Smooth muscle cell (in vitro differentiated cells): ENCODE data around the gene HIRIP3. TPM values are rescaled to one million over a fixed set of nuclear protein-coding genes. Genes with fewer than 3 reads are reported as not detected.
A peak's percentile ranks its signal among the peaks of the same experiment; 100 is the strongest.

Experiments used
- DNase-seq: peaks from one replicate; lab custom pipeline; 2025; ENCODE audit not compliant: unreplicated experiment; lab: John Stamatoyannopoulos, UW
- H2AFZ ChIP-seq: fragments of 200-600 bp; sonication (generic); 2 replicates; pipeline ENCODE4 v1.6.0; 2016; ENCODE audit warnings: antibody characterized with exemption, low read depth, mild to moderate bottlenecking
- H3F3A ChIP-seq: fragments of 200-600 bp; sonication (generic); 2 replicates; pipeline ENCODE4 v1.6.0; 2017; ENCODE audit warnings: antibody characterized with exemption, low read depth
- H3K27ac ChIP-seq: fragments of 200-600 bp; sonication (generic); 2 replicates; pipeline ENCODE4 v1.5.1; 2016; ENCODE audit warnings: low read depth, mild to moderate bottlenecking
- H3K27me3 ChIP-seq: fragments of 200-600 bp; sonication (generic); 2 replicates; pipeline ENCODE4 v1.6.1; 2016; ENCODE audit warnings: low read depth, mild to moderate bottlenecking
- H3K36me3 ChIP-seq: fragments of 200-600 bp; sonication (generic); 2 replicates; pipeline ENCODE4 v1.5.1; 2016; ENCODE audit warnings: low read depth
- H3K4me1 ChIP-seq: fragments of 200-600 bp; sonication (generic); 2 replicates; pipeline ENCODE4 v1.5.1; 2016; ENCODE audit warnings: low read depth
- H3K4me2 ChIP-seq: fragments of 200-600 bp; sonication (generic); 2 replicates; pipeline ENCODE4 v1.6.0; 2016; ENCODE audit warnings: mild to moderate bottlenecking
- H3K4me3 ChIP-seq: fragments of 200-600 bp; sonication (generic); 2 replicates; pipeline ENCODE4 v1.5.1; 2016; ENCODE audit warnings: mild to moderate bottlenecking
- H3K79me2 ChIP-seq: fragments of 200-600 bp; sonication (generic); 2 replicates; pipeline ENCODE4 v1.6.0; 2016; ENCODE audit warnings: low read depth, mild to moderate bottlenecking
- H3K9ac ChIP-seq: fragments of 200-600 bp; sonication (generic); 2 replicates; pipeline ENCODE4 v1.6.0; 2016; ENCODE audit warnings: low read depth
- H3K9me3 ChIP-seq: fragments of 200-600 bp; sonication (generic); replicated peaks from 2 replicates; pipeline ENCODE4 v1.5.1; 2016; ENCODE audit warnings: low read depth
- H4K20me1 ChIP-seq: fragments of 200-600 bp; sonication (generic); 2 replicates; pipeline ENCODE4 v1.6.0; 2016; ENCODE audit warnings: low read depth
- CTCF ChIP-seq: fragments of 200-600 bp; sonication (generic); IDR thresholded peaks from 2 replicates; pipeline ENCODE4 v1.5.1; 2017; ENCODE audit warnings: borderline replicate concordance, mild to moderate bottlenecking, antibody characterized with exemption; ENCODE audit not compliant: insufficient read depth, poor library complexity, severe bottlenecking
- WGBS: methylation state at CpG from one replicate; pipeline ENCODE4 v1.1.7; 2016; ENCODE audit warnings: low lambda C conversion rate; 5-methylcytosine and 5-hydroxymethylcytosine counted together
- polyA plus RNA-seq: library from polyadenylated mRNA; unstranded; fragments of >200 nt; fragmentation: Nextera tagmentation; extraction: Ambion mirVana; gene quantifications from 2 replicates; pipeline ENCODE4 v1.2.1, GENCODE V29; 2016
- total RNA-seq: library from RNA; depleted of rRNA; stranded (reverse); fragments of >200 nt; gene quantifications from 2 replicates; pipeline ENCODE4 v1.2.3, GENCODE V29; 2014

The HIRIP3 gene
- total and polyA plus RNA-seq, 2 experiments from 2014 or later = 11.3 to 13.9 TPM

- no peaks in the 10 kb centered on the region for H3F3A ChIP-seq
- H3K4me2 ChIP-seq = no peak overlapping the region
- H3K4me3 ChIP-seq = no peak overlapping the region
- no peaks in the 10 kb centered on the region for H3K36me3 ChIP-seq
- no peak for TF ChIP-seq CTCF
- H3K27ac ChIP-seq = no peak overlapping the region
- H2AFZ ChIP-seq = no peak overlapping the region
- peaks cover 3% of the 10 kb centered on the region for H3K4me1 ChIP-seq
- no peaks in the 10 kb centered on the region for H3K9me3 ChIP-seq
- no peak for DNase-seq
- 65% methylated on average over 7 of the region's 7 CpGs for WGBS
- no peaks in the 10 kb centered on the region for H3K79me2 ChIP-seq
- no peak overlapping the region for H3K9ac ChIP-seq
- H3K27me3 ChIP-seq = peaks cover 45% of the 10 kb centered on the region
- no peaks in the 10 kb centered on the region for H4K20me1 ChIP-seq
Observed at GRCh38 chr16:30033270-30033669, 37.9 kb upstream of the HIRIP3 start.

- no peaks in the 10 kb centered on the region for H4K20me1 ChIP-seq
- no peak for DNase-seq
- H3K9ac ChIP-seq = no peak overlapping the region
- H3K79me2 ChIP-seq = no peaks in the 10 kb centered on the region
- H3K4me2 ChIP-seq = no peak overlapping the region
- 35% methylated on average over 12 of the region's 12 CpGs for WGBS
- H3K27ac ChIP-seq = no peak overlapping the region
- no peaks in the 10 kb centered on the region for H3K9me3 ChIP-seq
- no peaks in the 10 kb centered on the region for H3F3A ChIP-seq
- peak; percentile 74 for TF ChIP-seq CTCF
- H3K27me3 ChIP-seq = peaks cover 52% of the 10 kb centered on the region
- H3K36me3 ChIP-seq = no peaks in the 10 kb centered on the region
- H3K4me3 ChIP-seq = no peak overlapping the region
- H3K4me1 ChIP-seq = peaks cover 3% of the 10 kb centered on the region
- H2AFZ ChIP-seq = no peak overlapping the region
Observed at GRCh38 chr16:30032083-30032819, 36.8 kb upstream of the HIRIP3 start.

- Histone ChIP-seq H3K36me3 (no peaks in the 10 kb centered on the region), H3K4me1 (peaks cover 3% of the 10 kb centered on the region), H3K79me2 (no peaks in the 10 kb centered on the region), H4K20me1 (no peaks in the 10 kb centered on the region), H3K27me3 (peaks cover 53% of the 10 kb centered on the region), H3K27ac (no peak overlapping the region), H3F3A (no peaks in the 10 kb centered on the region), H3K4me3 (peak overlapping the region; percentile 40), H3K9me3 (no peaks in the 10 kb centered on the region), H3K9ac (no peak overlapping the region), H2AFZ (no peak overlapping the region), H3K4me2 (peak overlapping the region; percentile 82)
- DNase-seq = no peak
- 45% methylated on average over 11 of the region's 11 CpGs for WGBS
- TF ChIP-seq CTCF = no peak
Observed at GRCh38 chr16:30031477-30031918, 36.1 kb upstream of the HIRIP3 start.
